Caco-2 (cell line): ENCODE measurements around the gene PIP4K2A. TPM values are rescaled to one million over a fixed set of nuclear protein-coding genes. Genes with fewer than 3 reads are reported as not detected.

Experiments
- BruUV-seq: library from RNA; stranded (reverse); fragments of 400-500 nt; replicated peaks from 2 replicates; lab custom pipeline; 2021; lab: Mats Ljungman, UMichigan
- CTCF ChIA-PET: fragments of 300-600 bp; sonication (Branson Sonifier 250); formaldehyde crosslinking; loops from one replicate; lab custom pipeline; 2022; ENCODE audit warnings: antibody characterized with exemption; lab: Charles Lee
- POLR2A ChIA-PET: fragments of 300-600 bp; sonication (Branson Sonifier 250); formaldehyde crosslinking; loops from one replicate; lab custom pipeline; 2022; ENCODE audit warnings: antibody characterized with exemption; lab: Charles Lee
- DNase-seq, 2 experiments: peaks; one replicate each; pipeline versions ENCODE4 v3.0.0 to v3.0.0-alpha.2; 2020 to 2022
- H3K27me3 ChIP-seq: replicated peaks from 2 replicates; pipeline ENCODE4 v1.6.0; 2011; ENCODE audit warnings: low read length; ENCODE audit not compliant: control insufficient read depth, insufficient read depth
- H3K36me3 ChIP-seq: 2 replicates; pipeline ENCODE4 v1.5.1; 2011; ENCODE audit warnings: low read length; ENCODE audit not compliant: control insufficient read depth, insufficient read depth
- H3K4me1 ChIP-seq: fragments of 250-450 bp; sonication (Bioruptor Pico); 2 replicates; pipeline ENCODE4 v1.5.1; 2020; ENCODE audit warnings: mild to moderate bottlenecking
- H3K4me3 ChIP-seq: 2 replicates; pipeline ENCODE4 v1.5.1; 2011; ENCODE audit warnings: low read depth, mild to moderate bottlenecking, control low read depth, low read length
- H3K9me3 ChIP-seq: fragments of 250-450 bp; sonication (Bioruptor Pico); 2 replicates; pipeline ENCODE4 v1.5.1; 2020; ENCODE audit warnings: mild to moderate bottlenecking, moderate library complexity
- H3K27ac Mint-ChIP-seq: one replicate; pipeline ENCODE4 v1.8.0; 2022; ENCODE audit warnings: mixed read lengths; ENCODE audit not compliant: unreplicated experiment
- H3K27me3 Mint-ChIP-seq: one replicate; pipeline ENCODE4 v1.8.0; 2022; ENCODE audit warnings: mixed read lengths; ENCODE audit not compliant: insufficient read depth, unreplicated experiment
- H3K36me3 Mint-ChIP-seq: one replicate; pipeline ENCODE4 v1.8.0; 2022; ENCODE audit warnings: mild to moderate bottlenecking, mixed read lengths; ENCODE audit not compliant: insufficient read depth, unreplicated experiment
- H3K4me1 Mint-ChIP-seq: one replicate; pipeline ENCODE4 v1.8.0; 2022; ENCODE audit warnings: low read depth, mixed read lengths; ENCODE audit not compliant: unreplicated experiment
- H3K4me3 Mint-ChIP-seq: one replicate; pipeline ENCODE4 v1.8.0; 2022; ENCODE audit warnings: mild to moderate bottlenecking, moderate library complexity, mixed read lengths; ENCODE audit not compliant: unreplicated experiment
- H3K9me3 Mint-ChIP-seq: one replicate; pipeline ENCODE4 v1.8.0; 2022; ENCODE audit warnings: mixed read lengths; ENCODE audit not compliant: unreplicated experiment
- intact Hi-C: fragments of 100-400 bp; cut with micrococcal nuclease; formaldehyde crosslinking; loops from one replicate; pipeline ENCODE4 v1.10.0; 2022; ENCODE audit not compliant: unreplicated experiment
- total RNA-seq: library from RNA; stranded (reverse); gene quantifications from 2 replicates; pipeline ENCODE4 v1.2.3, GENCODE V29; 2022
- TF ChIP-seq, protein P1 (sequence below), 2 experiments: fragments of 200-600 bp in 1 of 2; IDR thresholded peaks; 1 replicate in 1 of 2; 2 replicates in 1 of 2; pipeline versions ENCODE4 v1.5.1 to v1.8.0; 2011 to 2022; ENCODE audit warnings: antibody characterized with exemption in 1 of 2, control low read depth in 1 of 2, inconsistent platforms in 1 of 2, low read depth in 1 of 2, low read length in 1 of 2, mild to moderate bottlenecking in 1 of 2, moderate library complexity in 1 of 2; ENCODE audit not compliant: insufficient read depth in 1 of 2, severe bottlenecking in 1 of 2, unreplicated experiment in 1 of 2

Gene PIP4K2A
- total RNA-seq, 1 experiment from 2014 or later, result 26.9 TPM

DNA sequence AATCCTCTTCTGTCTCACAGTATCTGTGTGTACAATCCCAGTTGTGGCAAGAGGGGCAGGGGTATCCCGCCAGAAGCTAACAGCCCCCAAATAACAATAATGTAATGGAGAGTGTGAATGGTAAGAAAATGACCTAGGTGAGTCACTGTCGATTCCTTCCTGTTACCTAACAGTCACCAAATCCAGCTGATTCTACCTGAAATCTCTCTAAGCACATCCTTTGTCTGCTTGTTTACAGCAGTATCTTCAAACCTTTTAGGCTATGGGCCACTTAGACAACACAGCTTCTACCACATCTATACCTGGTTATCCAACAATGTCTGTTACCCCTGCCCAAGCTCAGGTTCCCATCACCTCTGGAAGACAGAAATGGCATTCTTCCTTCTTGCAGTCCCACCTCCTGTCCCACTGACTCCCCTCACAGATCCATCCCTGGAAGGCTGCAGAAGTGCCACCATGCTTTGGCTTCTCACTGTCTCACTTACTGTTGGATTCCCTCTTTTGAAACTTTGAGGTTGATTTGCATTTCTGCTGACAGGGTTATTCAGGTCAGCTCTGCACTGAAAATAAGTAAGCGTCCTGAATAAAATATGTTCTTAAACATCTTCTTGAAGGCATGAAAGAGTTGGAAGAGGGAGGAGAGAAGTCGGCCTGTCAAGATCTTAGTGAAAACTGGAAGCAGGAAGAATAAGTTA, 13.1 kb downstream of the PIP4K2A start:
- no peaks in the 10 kb centered on the region for H3K27me3 Mint-ChIP-seq
- H3K4me3 ChIP-seq, result no peak overlapping the region
- peaks cover 19% of the 10 kb centered on the region for H3K4me1 Mint-ChIP-seq
- TF ChIP-seq, protein P1, sequence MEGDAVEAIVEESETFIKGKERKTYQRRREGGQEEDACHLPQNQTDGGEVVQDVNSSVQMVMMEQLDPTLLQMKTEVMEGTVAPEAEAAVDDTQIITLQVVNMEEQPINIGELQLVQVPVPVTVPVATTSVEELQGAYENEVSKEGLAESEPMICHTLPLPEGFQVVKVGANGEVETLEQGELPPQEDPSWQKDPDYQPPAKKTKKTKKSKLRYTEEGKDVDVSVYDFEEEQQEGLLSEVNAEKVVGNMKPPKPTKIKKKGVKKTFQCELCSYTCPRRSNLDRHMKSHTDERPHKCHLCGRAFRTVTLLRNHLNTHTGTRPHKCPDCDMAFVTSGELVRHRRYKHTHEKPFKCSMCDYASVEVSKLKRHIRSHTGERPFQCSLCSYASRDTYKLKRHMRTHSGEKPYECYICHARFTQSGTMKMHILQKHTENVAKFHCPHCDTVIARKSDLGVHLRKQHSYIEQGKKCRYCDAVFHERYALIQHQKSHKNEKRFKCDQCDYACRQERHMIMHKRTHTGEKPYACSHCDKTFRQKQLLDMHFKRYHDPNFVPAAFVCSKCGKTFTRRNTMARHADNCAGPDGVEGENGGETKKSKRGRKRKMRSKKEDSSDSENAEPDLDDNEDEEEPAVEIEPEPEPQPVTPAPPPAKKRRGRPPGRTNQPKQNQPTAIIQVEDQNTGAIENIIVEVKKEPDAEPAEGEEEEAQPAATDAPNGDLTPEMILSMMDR (IDR thresholded peaks at IDR 0.05; ENCODE audit: insufficient read depth in 1 of 2, low read depth in 1 of 2, low read length in 1 of 2, severe bottlenecking in 1 of 2, unreplicated experiment in 1 of 2), result no peak
- no peaks in the 10 kb centered on the region for H3K27me3 ChIP-seq
- no peak overlapping the region for H3K27ac Mint-ChIP-seq
- no TSS peak for BruUV-seq
- ChIA-PET POLR2A (no interaction called here), CTCF (interaction anchor here (0.6 kb wide), 1 partner anchor 360 kb away, joined by 6 read pairs; no protein-coding TSS in a partner anchor)
- H3K36me3 ChIP-seq, result no peaks in the 10 kb centered on the region
- no peaks in the 10 kb centered on the region for H3K9me3 ChIP-seq
- peaks cover 17% of the 10 kb centered on the region for H3K4me1 ChIP-seq
- H3K9me3 Mint-ChIP-seq, result no peaks in the 10 kb centered on the region
- H3K4me3 Mint-ChIP-seq, result no peak overlapping the region
- no peak for DNase-seq
- intact Hi-C loops, result no loop called here
- H3K36me3 Mint-ChIP-seq, result no peaks in the 10 kb centered on the region

DNA sequence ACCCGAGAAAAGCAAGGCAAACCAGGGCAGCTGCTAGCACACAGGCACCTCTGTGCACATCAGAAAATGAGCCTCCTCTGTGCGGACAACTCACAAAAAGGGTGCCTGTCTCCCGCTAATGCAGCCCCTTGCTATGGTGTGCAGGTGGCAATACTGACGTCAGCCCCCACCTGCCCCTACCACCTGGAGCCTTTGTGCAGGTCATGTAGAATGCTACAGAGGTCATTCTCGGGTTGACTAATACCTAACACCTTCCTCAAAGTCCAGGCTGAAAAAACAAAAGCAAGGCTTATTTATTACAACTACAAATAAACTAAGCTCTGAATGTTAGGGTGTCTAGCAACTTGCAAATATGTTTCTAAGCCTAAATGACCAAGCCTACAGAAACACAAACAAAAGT, 13.9 kb downstream of the PIP4K2A start:
- TF ChIP-seq, protein P1 (IDR thresholded peaks at IDR 0.05; ENCODE audit: insufficient read depth in 1 of 2, low read depth in 1 of 2, low read length in 1 of 2, severe bottlenecking in 1 of 2, unreplicated experiment in 1 of 2), result no peak
- Mint-ChIP-seq H3K9me3 (no peaks in the 10 kb centered on the region), H3K4me3 (no peak overlapping the region), H3K36me3 (no peaks in the 10 kb centered on the region), H3K4me1 (peaks cover 16% of the 10 kb centered on the region), H3K27ac (no peak overlapping the region), H3K27me3 (no peaks in the 10 kb centered on the region)
- CTCF ChIA-PET, result interaction anchor here (0.7 kb wide), 1 partner anchor 38 kb away, joined by 3 read pairs; no protein-coding TSS in a partner anchor
- Histone ChIP-seq H3K4me1 (peaks cover 17% of the 10 kb centered on the region), H3K9me3 (no peaks in the 10 kb centered on the region), H3K27me3 (no peaks in the 10 kb centered on the region), H3K36me3 (no peaks in the 10 kb centered on the region), H3K4me3 (no peak overlapping the region)
- intact Hi-C loops, result loop anchor here (1.0 kb wide), 1 partner anchor 17 kb away; no protein-coding TSS in a partner anchor
- DNase-seq, result no peak
- BruUV-seq, result no TSS peak
- POLR2A ChIA-PET, result no interaction called here

DNA sequence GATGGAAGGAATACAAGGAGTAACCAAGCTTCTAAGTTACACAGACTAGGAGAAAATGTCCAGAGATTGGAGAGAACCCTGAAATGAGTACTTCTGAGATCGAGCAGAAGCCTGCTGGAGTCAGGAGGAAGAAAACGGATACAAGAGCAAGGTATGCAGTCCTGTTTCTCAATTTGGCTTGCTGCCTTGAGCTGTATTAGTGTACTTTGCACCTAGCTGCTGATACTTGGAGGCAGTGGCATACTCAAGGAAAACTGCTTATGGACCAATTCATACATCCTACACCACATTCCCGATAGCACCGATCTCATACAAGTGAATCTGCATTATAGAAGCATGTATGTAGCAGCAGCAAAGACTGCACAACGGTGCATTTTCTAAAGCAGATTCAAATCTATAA, 14.4 kb downstream of the PIP4K2A start:
- H3K9me3 Mint-ChIP-seq, result no peaks in the 10 kb centered on the region
- TF ChIP-seq, protein P1 (IDR thresholded peaks at IDR 0.05; ENCODE audit: insufficient read depth in 1 of 2, low read depth in 1 of 2, low read length in 1 of 2, severe bottlenecking in 1 of 2, unreplicated experiment in 1 of 2), result no peak
- Histone ChIP-seq H3K36me3 (no peaks in the 10 kb centered on the region), H3K27me3 (no peaks in the 10 kb centered on the region), H3K4me3 (no peak overlapping the region), H3K4me1 (peaks cover 17% of the 10 kb centered on the region), H3K9me3 (no peaks in the 10 kb centered on the region)
- no peak overlapping the region for H3K27ac Mint-ChIP-seq
- intact Hi-C loops, result loop anchor here (1.0 kb wide), 1 partner anchor 17 kb away; no protein-coding TSS in a partner anchor
- H3K36me3 Mint-ChIP-seq, result no peaks in the 10 kb centered on the region
- peaks cover 16% of the 10 kb centered on the region for H3K4me1 Mint-ChIP-seq
- DNase-seq, result peak in 1 of 2 experiments; percentile 38
- ChIA-PET CTCF (interaction anchor here (0.7 kb wide), 1 partner anchor 37 kb away, joined by 3 read pairs; no protein-coding TSS in a partner anchor), POLR2A (no interaction called here)
- H3K4me3 Mint-ChIP-seq, result no peak overlapping the region
- H3K27me3 Mint-ChIP-seq, result no peaks in the 10 kb centered on the region
- no TSS peak for BruUV-seq
